DMS114 treated with DMSO at 0.1 percent for 48 hours (cell line): ENCODE results near the gene PLD4.

Source experiments
- DNase-seq: peaks from one replicate; lab custom pipeline; 2025; ENCODE audit not compliant: unreplicated experiment; lab: John Stamatoyannopoulos, UW

Gene PLD4

DNA sequence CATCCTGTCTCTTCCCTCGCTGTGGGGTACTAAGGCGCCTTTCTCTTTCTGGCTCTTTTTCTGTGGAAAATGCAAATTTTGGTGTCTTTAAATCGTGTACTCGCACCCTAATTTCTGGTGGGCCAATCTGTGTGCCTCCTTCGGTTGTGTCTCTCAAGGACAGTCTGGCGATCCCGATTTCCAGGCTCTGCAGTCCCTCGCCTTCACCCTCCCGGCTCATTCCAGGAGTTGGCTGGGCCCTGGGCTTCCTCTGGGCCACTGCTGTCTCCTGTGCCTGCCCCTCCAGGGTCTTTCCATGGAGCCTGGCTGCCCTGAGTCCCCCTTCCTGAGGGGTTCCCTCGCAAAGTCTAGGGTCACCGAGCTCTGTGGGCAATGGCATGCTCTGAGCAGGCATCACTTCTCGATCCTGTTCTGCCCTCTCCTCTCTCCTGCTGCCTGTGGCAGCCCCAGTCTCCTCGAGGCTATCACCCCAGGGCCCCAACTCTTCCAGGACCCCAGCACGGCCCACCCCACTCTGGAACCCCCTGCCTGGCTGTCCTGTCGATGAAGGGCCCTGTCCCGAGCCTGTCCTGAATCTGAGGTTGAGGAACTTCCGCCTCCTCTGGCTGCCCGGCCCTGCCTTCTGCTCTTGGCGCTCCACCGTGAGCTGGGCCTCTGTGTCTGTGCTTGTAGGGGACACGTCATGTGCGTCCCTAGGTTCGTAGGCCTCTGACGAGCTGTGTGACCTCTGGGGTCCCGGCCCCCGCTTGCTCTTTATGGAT, 29.4 kb downstream of the PLD4 start:
- DNase-seq = no peak

DNA sequence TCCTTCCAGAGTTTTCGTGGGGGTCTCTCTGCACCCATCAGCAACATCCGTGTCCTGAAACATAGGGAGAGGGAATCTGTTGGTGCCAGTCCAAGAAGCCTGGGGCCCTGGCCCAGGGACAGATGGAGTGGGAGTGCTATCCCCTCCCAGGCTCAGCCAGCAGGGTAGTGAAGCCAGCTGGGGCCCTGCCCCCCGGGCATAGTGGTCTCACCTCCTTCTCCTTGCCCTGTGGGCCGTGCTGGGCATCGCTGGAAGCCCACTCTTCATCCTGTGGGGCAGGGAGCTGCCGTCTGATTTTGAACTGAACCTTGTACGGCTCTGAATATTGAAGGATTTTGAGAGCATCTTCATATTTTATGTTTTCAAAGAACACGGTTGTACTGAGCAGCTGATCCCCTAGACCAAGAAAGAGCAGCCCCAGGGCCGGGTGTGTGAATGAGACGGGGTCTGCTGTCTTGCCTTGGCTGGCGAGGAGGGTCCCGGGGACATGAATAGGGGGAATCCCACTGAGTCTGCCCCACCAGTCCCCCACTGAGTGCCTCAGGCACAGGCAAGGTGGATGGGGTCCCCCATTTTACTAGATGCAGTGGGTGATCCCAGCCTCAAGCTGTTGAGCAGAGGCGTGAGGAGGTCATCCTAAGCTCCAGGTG, 30.2 kb downstream of the PLD4 start:
- DNase-seq = no peak

DNA sequence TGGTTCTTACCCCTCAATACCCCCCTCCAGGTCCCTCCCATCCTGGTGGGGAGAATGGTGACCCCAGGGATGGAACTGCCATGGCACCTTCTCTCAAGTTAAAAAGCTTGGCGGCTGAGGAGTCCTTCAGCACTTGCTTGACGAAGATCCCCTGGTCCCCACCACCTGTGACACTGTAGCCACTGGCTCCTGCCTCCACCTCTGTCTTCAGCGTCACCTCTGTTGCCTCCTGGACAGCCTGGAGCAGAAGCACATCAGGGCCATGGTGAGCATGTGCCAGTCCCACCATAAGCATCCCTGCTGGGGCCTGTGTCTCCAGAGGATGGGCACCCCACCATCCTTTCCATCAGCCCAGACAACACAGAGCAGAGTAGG, 30.7 kb downstream of the PLD4 start:
- no peak for DNase-seq

DNA sequence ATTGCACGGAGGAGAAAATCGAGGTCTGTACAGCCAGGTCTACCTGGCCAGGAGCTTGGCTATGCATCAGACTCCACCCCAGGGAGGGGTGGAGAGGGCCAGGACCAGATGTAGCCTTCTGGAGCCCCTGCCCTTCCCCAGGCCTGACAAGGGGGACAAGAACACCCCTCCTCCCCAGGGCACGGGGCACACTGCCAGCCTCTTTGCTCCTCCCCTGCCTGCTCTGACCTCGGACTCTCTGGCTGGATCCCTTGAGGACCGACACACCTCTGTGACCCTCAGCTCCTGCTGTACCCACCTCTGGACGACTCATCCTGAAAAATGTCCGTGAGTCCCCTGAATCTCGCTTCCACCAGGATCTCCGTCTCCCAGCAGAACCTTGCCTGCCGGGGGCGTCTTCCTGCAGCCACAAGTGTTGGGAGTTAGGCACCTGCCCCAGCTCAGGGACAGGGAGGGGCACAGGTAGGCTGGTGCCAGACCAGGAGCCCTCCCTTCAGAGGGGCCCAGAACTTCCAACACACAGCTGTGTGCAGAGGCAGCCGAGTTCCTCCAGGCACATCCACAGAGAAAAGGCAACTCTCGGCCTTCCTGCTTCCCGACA, 31.7 kb downstream of the PLD4 start:
- no peak for DNase-seq

DNA sequence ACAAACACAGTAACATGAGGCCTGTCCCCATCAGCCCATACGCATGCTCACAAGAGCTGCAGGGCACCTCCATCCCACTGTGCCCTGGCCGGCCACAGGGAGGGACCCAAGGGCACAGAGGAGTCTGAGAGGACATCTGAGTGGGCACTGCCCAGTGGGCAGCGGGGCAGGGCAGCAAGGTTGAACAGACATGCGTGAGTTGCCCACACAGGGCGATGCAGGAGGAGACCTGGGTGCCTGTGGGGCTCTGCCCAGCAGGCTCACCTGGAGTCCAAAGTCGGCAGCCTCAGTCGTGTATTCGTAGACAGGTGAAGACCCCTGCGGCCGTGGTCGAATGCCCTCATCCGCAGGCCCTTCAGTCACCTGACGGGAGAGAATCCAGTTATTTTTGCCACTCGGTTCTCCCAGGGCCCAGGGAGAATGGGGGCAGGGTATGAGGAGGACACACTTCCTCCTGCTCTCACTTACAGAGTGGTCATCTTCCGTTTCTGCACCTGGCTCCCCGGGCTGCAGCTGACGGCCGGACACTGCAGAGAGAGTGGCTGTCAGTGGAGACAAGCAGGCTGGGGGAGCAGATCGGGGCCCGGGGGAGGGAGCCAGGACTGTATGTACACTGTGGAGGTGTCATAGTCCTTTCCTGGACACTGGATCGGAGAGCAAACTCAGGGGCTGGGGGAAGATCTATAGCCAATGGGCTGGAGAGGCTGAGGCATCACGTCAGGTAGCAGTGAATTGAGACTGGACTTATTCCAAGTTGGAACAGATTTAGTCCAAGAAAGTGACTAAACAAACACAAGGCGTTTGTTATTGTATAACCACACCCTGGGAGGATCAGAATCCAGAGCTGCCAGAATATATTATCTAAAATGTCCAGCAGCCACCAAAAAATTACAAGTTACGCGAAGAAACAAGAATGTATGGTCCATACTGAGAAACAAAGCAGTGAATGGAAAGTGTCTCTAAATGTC, 32.8 kb downstream of the PLD4 start:
- DNase-seq = no peak

DNA sequence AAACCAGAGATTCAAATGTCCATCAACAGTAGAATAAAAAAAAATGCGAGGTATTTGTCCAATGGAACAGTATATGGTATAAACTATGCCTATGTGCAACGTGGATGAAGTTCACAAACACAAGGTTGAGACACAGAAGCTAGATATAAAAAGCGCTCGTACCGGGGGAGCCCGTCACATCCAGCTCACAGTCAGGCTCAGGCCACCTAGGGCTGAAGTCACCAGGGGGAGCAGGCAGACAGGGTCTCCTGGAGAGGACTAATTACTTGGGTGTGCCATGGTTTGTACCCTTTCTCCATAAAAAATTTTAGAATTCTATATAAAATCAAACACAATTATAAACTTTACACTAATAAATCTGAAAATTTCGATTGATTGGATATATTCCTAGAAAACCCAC, 39.9 kb downstream of the PLD4 start:
- DNase-seq = no peak

DNA sequence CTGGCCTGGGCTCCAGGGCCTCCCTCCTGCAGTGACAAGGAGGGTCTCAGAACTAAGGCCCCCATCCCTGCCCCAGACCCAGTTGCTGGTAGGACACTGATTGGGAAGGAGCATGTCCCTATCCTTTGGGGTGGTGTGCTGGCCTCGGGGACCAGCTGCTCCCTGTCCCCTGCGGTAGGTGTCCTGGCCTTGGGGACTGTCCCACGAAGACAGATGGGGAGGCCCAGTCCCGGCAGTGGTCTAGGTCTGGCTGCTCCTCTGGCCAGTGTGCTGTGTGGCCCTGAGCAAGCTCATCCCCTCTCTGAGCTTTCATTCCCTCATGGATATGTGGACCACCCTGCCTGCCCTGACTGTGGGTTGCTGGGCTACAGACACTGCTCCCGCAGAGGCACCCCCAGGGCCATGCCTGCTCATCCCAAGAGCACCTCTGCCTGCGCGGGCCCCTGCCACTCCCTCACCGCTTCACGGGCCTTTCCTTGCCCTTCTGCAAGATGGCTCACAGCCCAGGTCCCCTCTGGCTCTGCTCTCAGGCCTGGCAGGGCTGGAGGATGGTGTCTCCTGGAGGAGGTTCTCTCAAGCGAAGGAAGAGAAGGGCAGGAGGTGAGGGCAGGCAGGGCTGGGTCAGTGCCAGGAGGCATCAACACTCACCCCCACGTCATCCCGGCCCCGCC, 41.0 kb downstream of the PLD4 start:
- no peak for DNase-seq

DNA sequence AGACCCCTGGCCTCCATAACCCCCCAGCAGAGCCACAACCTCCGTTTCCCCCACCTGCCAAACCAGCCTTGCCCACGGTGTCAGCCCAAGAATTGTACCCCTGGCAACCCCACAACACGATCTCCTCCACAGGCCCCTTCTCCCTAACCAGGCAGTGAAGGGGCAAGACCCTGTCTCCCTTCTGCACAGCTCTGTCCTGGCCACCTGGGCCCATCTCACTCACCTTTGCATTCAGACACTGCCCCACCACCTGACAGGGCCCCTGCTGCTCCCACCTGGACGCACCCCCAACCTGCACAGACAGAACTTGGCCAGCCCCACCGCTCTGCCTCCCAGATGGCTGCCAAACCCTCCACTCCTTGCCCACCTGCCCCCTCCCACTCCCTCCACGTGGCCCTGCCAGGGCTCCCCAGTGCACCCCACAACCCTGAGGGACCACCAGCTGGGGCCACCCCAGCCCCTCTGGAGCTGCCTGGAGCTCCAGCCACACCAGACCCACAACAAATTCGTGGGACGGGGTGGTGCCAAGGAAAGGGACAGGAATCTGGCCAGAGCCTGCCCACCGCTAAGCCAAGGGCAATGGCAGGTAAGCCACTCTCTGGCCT, 41.7 kb downstream of the PLD4 start:
- DNase-seq = no peak

DNA sequence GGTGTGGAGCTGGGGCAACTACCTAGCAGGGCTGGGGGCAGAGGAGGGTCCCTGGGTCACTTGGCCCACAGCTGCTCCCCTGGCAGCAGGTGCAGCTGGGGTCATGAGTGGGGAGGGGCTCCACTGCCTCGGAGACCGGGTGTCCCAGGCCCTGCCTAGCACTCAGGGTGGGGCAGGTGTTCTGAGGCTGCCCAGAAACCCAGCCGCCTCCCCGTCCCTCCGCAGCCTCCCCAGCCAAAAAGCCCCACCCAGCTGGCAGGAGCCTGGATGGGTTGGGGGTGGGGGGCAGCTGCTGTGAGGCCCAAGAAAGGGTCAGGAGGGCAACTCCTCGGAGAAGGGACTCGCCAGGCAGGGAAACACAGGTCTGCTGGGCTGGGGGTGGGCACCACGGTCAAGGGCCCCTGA, 42.3 kb downstream of the PLD4 start:
- DNase-seq = no peak

DNA sequence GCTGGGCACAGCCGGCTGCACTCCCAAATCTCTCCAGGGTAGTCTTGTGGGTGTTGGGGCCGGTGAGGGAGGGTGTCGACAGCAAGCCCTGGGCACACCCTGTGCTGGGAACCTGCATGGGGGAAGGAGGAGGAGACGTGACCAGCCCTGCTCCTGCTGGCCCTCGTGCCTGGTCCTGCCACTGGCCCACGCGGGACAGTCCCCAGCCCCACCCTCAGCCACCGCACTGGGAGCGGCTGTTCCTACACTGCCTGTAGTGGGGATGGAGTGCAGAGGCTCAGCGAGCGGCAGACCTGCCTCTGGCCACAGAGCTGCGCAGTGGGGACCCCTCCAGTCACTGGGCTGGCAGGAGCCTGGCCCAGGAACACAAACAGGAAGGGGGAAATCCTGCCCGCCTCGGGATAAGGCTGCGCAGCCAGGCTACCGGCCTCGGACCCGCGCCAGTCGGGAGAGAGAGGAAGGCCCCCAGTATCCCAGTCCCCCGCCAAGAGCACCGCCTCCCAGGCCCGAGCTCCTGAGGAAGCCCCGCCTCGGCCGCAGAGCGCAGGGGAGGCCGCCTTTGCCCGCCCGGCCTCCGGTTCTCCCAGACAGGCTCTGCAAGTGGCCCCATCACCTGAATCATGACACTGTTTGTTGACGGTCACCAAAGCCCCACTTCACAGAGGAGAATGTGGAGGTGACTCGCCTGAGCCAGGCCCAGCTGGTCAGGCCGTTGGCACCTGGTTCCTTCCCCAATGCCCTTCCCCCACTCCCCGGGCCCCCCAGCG, 42.9 kb downstream of the PLD4 start:
- no peak for DNase-seq

DNA sequence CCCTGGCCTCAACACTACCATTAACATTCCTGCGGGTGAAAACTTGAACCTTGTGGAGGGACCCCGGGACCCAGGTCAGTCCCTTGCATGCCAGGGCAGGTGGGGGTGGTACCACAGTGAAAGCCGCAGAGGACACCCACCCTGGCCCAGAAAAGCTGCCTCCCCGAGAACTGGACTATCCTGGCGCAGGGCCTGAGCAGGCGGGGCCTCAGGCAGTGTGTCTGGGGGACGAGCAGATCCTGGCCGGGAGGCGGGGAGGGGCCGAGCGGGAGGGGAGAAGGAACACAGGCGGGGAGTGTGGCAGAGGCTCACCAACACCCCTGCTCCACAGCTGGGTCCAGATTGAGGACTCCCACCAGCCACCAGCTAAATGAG, 43.5 kb downstream of the PLD4 start:
- DNase-seq = no peak

DNA sequence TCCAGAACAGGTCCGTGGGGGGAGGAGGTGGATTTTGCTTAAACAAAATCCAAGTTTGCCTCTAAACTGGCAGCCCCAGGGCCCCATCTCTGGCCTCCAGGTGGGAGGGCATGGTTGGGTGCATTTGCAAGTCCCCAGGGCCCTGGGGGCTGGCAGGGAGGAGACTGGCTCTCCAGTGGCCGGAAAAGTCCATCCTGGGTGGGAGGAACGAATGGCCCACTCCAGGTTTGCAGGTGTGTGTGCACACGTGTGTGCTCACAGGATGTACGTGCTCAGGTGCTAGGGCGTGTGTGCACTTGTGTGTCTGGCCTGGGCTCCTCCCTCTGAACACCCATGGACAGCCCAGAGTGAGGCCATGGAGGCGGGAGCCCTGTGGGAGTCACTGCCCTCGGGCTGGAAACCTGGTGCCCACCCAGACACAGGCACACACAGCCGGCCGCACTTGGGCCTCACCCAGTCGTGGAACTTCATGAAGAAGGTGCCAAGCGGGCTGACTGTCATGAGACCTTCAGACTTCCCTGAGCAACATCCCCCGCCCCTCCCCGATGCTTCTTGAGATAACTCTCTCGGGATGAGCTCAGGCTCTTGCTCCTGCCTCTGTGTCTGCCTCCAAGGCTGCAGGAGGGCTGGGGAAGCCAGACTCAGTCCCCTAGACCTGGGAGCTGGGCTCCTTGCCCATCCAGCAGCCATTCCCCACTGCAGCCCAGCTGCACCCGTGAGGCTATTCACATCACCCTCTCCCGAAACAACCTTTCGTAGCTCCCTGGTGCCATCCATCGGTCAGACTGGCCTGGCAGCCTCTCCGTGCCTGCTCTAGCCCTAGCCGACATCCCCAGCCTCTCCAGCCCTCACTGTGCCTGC, 44.1 kb downstream of the PLD4 start:
- DNase-seq = no peak

DNA sequence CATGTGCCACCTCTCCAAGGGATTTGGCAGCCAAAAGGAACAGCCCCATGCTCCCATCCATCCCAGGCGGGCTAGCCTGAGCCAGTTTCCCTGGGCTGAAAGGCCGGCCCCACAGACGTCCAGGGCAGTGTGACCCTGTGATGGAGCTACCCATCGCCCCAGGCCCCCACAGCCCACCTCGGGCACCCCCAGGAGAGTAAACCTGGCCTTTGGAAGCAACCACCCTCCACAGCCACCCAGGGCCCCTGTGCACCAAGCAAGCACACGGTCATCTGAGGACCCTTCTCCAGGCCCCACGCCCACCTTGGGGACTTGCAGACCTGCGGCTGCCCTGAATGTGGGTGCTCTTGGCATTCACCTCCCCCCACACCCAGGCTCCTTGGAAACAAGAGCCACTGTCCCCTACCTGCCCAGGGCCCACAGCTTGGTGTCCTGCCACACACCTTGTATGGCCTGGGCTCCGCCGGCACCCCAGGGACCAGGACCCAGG, 45.1 kb downstream of the PLD4 start:
- no peak for DNase-seq

DNA sequence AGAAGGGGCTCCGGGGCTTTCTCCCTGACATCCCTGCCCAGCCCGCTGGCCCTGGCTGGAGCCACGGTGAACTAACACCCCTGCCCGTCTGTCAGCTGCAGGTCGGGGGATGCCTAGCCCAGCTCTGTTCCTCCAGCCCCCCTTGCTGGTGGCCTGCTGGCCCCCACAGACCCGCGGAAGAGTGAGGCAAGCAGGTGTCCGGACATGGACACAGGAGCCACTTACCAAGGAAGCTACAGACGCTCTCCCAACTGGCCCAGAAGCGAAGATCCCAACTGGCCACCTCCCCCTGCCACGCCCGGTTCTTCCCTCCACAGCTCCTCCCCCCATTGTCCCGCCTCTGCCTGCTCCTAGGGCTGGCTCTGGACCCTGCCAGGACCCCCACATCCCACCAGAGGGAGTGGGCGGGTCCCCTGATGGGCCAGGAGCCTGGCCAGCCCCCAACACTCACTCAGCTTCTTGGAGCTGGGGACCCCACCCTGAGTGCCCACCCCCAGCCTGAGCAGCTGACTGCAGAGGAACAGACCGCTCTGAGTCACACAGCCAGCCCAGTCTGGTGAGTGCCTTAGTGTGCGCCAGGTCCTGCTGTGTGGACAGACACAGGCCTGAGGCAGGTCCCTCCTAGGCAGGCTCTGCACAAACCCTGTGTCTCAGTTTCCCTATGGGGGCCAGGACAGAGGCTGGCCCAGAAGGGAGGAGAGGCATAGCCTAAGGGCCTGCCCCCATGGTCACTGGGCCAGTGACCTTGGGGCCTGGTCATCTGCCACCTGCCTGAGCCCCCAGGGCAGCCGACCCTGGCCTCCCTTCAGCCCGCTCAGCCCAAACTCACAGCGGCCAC, 45.8 kb downstream of the PLD4 start:
- no peak for DNase-seq

DNA sequence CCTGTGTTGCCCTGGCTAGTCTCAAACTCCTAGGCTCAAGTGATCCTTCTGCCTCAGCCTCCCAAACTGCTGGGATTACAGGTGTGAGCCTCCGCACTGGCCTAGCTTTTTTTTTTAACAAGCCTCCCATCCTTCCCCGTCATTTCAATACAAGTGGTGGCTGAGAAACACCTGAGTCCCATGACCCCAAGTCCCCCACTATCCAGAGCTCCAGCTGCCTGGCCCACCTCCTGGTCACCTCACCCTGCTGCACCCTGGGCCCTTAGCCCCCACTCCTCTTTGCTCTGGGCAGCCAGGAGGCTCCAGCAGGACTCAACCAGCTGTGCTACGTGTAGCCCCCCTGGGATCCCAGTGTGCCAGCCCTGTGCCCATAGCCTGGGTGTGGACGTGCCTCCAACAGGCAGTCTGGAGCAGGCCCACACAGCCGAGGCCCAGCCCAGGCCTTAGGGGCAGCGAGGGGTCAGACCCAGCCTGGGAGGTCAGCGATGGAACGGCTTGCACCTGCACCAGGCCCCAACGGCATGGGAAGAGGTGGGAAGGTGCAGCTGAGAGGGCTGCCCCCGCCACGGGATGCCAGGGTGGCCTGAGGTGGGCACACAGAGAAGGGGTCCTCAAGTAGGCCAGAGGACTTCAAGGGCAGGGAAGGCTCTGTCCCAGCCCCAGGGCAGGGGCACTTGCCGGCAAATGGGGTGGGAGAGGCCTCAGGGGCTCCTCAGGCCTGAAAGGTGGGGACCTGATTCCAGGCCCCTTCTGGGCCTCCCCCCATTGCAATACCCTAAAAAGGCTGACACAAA, 47.0 kb downstream of the PLD4 start:
- DNase-seq = no peak

DNA sequence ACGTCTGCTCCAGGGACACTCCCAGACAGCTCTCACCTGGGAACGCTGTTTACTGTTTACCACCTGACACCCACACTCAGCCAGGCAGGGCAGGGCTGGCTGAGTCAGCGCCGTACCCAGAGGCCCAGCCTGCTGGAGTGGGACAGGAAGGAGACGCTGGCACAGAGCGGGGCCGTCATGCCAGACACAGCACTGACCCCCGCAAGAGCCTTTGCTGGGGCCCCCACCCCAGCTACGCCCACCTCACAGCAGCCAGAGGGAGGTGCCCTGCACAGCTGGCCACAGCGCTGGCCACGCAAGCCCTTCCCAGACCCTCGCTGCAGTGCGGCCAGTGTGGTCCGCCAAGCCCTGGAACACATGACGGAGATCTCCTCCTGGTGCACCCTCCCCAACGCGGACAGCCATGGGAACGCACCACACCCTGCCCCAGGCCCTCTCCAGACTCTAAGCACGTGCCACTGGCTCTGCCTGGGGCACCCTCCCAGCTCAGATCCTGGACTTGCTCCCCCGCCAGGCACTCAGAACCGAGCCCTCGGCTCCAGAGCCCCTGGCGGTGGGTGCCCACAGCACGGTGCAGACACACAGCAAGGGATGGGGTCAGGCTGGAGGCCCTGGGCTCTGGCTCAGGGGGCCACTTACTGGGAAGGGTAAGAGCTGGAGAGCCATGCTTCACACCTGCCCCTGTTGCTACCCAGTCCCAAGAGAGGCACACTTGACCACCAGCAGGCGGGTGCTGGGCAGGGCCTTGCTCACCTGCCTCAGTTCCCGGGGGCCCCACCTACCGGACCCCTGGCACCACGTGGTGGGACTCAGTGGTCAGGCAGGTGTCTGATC, 47.8 kb downstream of the PLD4 start:
- DNase-seq = no peak
